ENCODE measurements around the gene ZNF222. TPM values are rescaled to one million over a fixed set of nuclear protein-coding genes. Genes with fewer than 3 reads are reported as not detected.

Gene ZNF222
- polyA plus RNA-seq, 3 donors: 1.0 to 1.5 (median 1.1) TPM

DNA sequence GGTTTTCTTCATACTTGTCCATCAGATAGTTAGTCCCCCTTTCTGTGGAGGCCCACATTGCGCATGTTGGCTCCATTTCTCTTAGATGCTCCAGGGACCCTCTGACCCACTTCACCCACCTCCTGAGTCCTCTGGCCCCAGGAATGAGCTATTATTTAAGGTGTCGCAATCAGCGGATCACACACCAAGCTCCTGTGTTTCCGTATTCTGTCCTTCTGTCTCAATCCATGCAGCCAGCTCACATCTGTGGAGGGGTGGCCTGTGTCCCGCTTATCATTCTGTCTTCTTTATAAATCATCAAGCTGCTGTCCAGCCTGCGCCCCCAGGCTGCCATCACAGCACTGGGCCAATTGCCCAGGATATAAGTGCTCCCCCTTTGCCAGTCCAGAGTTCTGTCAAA lies 17.7 kb upstream of the ZNF222 start:
- no peak overlapping the region for H3K4me2 ChIP-seq (replicated peaks; ENCODE audit: extremely low read depth, low read length, poor library complexity, severe bottlenecking)
- no peak overlapping the region for H3K4me3 Mint-ChIP-seq

DNA sequence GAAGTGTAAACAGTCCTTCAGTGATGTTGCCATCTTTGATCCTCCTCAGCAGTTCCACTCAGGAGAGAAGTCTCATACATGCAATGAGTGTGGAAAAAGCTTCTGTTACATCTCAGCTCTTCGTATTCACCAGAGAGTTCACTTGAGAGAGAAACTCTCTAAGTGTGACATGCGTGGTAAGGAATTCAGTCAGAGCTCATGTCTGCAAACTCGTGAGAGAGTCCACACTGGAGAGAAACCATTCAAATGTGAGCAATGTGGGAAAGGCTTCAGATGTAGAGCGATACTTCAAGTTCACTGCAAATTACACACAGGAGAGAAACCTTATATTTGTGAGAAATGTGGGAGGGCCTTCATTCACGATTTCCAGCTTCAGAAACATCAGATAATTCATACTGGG lies 14.7 kb upstream of the ZNF222 start:
- TF ChIP-seq, protein P1, sequence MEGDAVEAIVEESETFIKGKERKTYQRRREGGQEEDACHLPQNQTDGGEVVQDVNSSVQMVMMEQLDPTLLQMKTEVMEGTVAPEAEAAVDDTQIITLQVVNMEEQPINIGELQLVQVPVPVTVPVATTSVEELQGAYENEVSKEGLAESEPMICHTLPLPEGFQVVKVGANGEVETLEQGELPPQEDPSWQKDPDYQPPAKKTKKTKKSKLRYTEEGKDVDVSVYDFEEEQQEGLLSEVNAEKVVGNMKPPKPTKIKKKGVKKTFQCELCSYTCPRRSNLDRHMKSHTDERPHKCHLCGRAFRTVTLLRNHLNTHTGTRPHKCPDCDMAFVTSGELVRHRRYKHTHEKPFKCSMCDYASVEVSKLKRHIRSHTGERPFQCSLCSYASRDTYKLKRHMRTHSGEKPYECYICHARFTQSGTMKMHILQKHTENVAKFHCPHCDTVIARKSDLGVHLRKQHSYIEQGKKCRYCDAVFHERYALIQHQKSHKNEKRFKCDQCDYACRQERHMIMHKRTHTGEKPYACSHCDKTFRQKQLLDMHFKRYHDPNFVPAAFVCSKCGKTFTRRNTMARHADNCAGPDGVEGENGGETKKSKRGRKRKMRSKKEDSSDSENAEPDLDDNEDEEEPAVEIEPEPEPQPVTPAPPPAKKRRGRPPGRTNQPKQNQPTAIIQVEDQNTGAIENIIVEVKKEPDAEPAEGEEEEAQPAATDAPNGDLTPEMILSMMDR (IDR thresholded peaks at IDR 0.05): no peak
- no peak overlapping the region for H3K27ac ChIP-seq (ENCODE audit: low read depth in 1 of 2, low read length in 2 of 2)
- Mint-ChIP-seq H3K27me3 (ENCODE audit: low read depth in 3 of 3) (peaks cover 0 to 2% (median 0%) of the 10 kb centered on the region in 3 donors), H3K4me1 (peaks cover 15% of the 10 kb centered on the region), H3K9me3 (peaks cover 50 to 89% (median 85%) of the 10 kb centered on the region in 7 donors), H3K27ac (no peak overlapping the region), H3K4me3 (no peak overlapping the region), H3K36me3 (peaks cover 58 to 59% of the 10 kb centered on the region in 2 donors)
- intact Hi-C loops (cut with micrococcal nuclease): no loop called here
- no peaks in the 10 kb centered on the region for H4K20me1 ChIP-seq (ENCODE audit: insufficient read depth, low read length)
- H3K4me1 ChIP-seq (ENCODE audit: control insufficient read depth in 1 of 2, insufficient read depth in 2 of 2, low read length in 2 of 2): peaks cover 9 to 11% of the 10 kb centered on the region in 2 donors
- peaks cover 23% of the 10 kb centered on the region for H3K79me2 ChIP-seq (ENCODE audit: insufficient read depth, low read length)
- no peak overlapping the region for H3K4me2 ChIP-seq (replicated peaks; ENCODE audit: extremely low read depth, low read length, poor library complexity, severe bottlenecking)
- peaks cover 47 to 62% of the 10 kb centered on the region in 2 donors for H3K36me3 ChIP-seq (replicated peaks in 1 of 2; ENCODE audit: control insufficient read depth in 1 of 2, insufficient read depth in 2 of 2, low read length in 2 of 2)
- no peak overlapping the region for H3K9ac ChIP-seq (ENCODE audit: insufficient read depth, low read length, poor library complexity, severe bottlenecking)
- no peak for DNase-seq
- peaks cover 65 to 95% of the 10 kb centered on the region in 2 donors for H3K9me3 ChIP-seq (replicated peaks in 1 of 2; ENCODE audit: control insufficient read depth in 1 of 2, insufficient read depth in 1 of 2, low read length in 2 of 2)
- 100% methylated on average over 2 of the region's 5 CpGs for WGBS (ENCODE audit: insufficient coverage)
- peak overlapping the region in 1 of 3 experiments; percentile 55 for H3K4me3 ChIP-seq (replicated peaks in 1 of 3; ENCODE audit: low read depth in 2 of 3, low read length in 3 of 3)
- no peak overlapping the region for H2AFZ ChIP-seq (ENCODE audit: insufficient read depth, low read depth, low read length, poor library complexity, severe bottlenecking)
- no peaks in the 10 kb centered on the region for H3K27me3 ChIP-seq (ENCODE audit: control insufficient read depth in 2 of 2, insufficient read depth in 2 of 2, low read length in 2 of 2)

More for the DNA sequence above, 17.7 kb upstream of the ZNF222 start:
- 96% methylated on average over 6 of the region's 6 CpGs for WGBS (ENCODE audit: insufficient coverage)
- H3K9me3 ChIP-seq (replicated peaks in 1 of 2; ENCODE audit: control insufficient read depth in 1 of 2, insufficient read depth in 1 of 2, low read length in 2 of 2): peaks cover 51 to 66% of the 10 kb centered on the region in 2 donors
- peak overlapping the region in 1 of 3 experiments; percentile 46 for H3K4me3 ChIP-seq (replicated peaks in 1 of 3; ENCODE audit: low read depth in 2 of 3, low read length in 3 of 3)
- H4K20me1 ChIP-seq (ENCODE audit: insufficient read depth, low read length): no peaks in the 10 kb centered on the region
- TF ChIP-seq, protein P1 (IDR thresholded peaks at IDR 0.05): no peak
- intact Hi-C loops (cut with micrococcal nuclease): loop anchor here in 1 of 2 donors (10.0 kb wide), 1 partner anchor 73 kb away; the partner anchor contains the start of gene ZNF45
- H3K9ac ChIP-seq (ENCODE audit: insufficient read depth, low read length, poor library complexity, severe bottlenecking): no peak overlapping the region
- H3K9me3 Mint-ChIP-seq: peaks cover 47 to 80% (median 64%) of the 10 kb centered on the region in 7 donors
- H3K79me2 ChIP-seq (ENCODE audit: insufficient read depth, low read length): peaks cover 46% of the 10 kb centered on the region
- peaks cover 58 to 59% of the 10 kb centered on the region in 2 donors for H3K36me3 Mint-ChIP-seq
- H3K36me3 ChIP-seq (replicated peaks in 1 of 2; ENCODE audit: control insufficient read depth in 1 of 2, insufficient read depth in 2 of 2, low read length in 2 of 2): peaks cover 47 to 59% of the 10 kb centered on the region in 2 donors
- no peak overlapping the region for H2AFZ ChIP-seq (ENCODE audit: insufficient read depth, low read depth, low read length, poor library complexity, severe bottlenecking)
- H3K27me3 ChIP-seq (ENCODE audit: control insufficient read depth in 2 of 2, insufficient read depth in 2 of 2, low read length in 2 of 2): no peaks in the 10 kb centered on the region
- no peak for DNase-seq
- no peak overlapping the region for H3K27ac ChIP-seq (ENCODE audit: low read depth in 1 of 2, low read length in 2 of 2)
- H3K4me1 Mint-ChIP-seq: peaks cover 25% of the 10 kb centered on the region
- peaks cover 25 to 28% of the 10 kb centered on the region in 2 donors for H3K4me1 ChIP-seq (ENCODE audit: control insufficient read depth in 1 of 2, insufficient read depth in 2 of 2, low read length in 2 of 2)
- H3K27ac Mint-ChIP-seq: peak overlapping the region in 1 of 7 donors; percentile 33
- H3K27me3 Mint-ChIP-seq (ENCODE audit: low read depth in 3 of 3): peaks cover 0 to 4% (median 0%) of the 10 kb centered on the region in 3 donors

Data from CD14-positive monocyte (primary cell).